Hepatocyte (in vitro differentiated cells): Measurements from ENCODE around the gene NPHP4. TPM values are rescaled to one million over a fixed set of nuclear protein-coding genes. Genes with fewer than 3 reads are reported as not detected.

Experiments
- DNase-seq: peaks from one replicate; pipeline ENCODE4 v3.0.0-alpha.2; 2016; ENCODE audit warnings: low spot score
- H2AFZ ChIP-seq: fragments of 200-600 bp; sonication (generic); 2 replicates; pipeline ENCODE4 v1.6.0; 2016; ENCODE audit warnings: antibody characterized with exemption, mild to moderate bottlenecking
- H3K27ac ChIP-seq: fragments of 200-600 bp; sonication (generic); 2 replicates; pipeline ENCODE4 v1.5.1; 2016; ENCODE audit warnings: mild to moderate bottlenecking
- H3K27me3 ChIP-seq: fragments of 200-600 bp; sonication (generic); 2 replicates; pipeline ENCODE4 v1.6.1; 2016
- H3K36me3 ChIP-seq: fragments of 200-600 bp; sonication (generic); replicated peaks from 2 replicates; pipeline ENCODE4 v1.5.1; 2016; ENCODE audit warnings: low read depth; ENCODE audit not compliant: insufficient read depth
- H3K4me1 ChIP-seq: fragments of 200-600 bp; sonication (generic); 2 replicates; pipeline ENCODE4 v1.5.1; 2016; ENCODE audit warnings: mild to moderate bottlenecking, moderate library complexity; ENCODE audit not compliant: insufficient read depth
- H3K4me2 ChIP-seq: fragments of 200-600 bp; sonication (generic); 2 replicates; pipeline ENCODE4 v1.6.0; 2016
- H3K4me3 ChIP-seq: fragments of 200-600 bp; sonication (generic); 2 replicates; pipeline ENCODE4 v1.5.1; 2016; ENCODE audit warnings: mild to moderate bottlenecking
- H3K79me2 ChIP-seq: fragments of 200-600 bp; sonication (generic); 2 replicates; pipeline ENCODE4 v1.6.0; 2017; ENCODE audit warnings: mild to moderate bottlenecking
- H3K9me2 ChIP-seq: fragments of 200-600 bp; sonication (generic); replicated peaks from 2 replicates; pipeline ENCODE4 v1.6.0; 2017; ENCODE audit warnings: mild to moderate bottlenecking; ENCODE audit not compliant: insufficient read depth
- H3K9me3 ChIP-seq: fragments of 200-600 bp; sonication (generic); 2 replicates; pipeline ENCODE4 v1.5.1; 2016; ENCODE audit warnings: low read depth, mild to moderate bottlenecking
- H4K20me1 ChIP-seq: fragments of 200-600 bp; sonication (generic); 2 replicates; pipeline ENCODE4 v1.6.0; 2016; ENCODE audit warnings: mild to moderate bottlenecking; ENCODE audit not compliant: insufficient read depth, poor library complexity, severe bottlenecking
- CTCF ChIP-seq: fragments of 200-600 bp; sonication (generic); IDR thresholded peaks from 2 replicates; pipeline ENCODE4 v1.5.1; 2016; ENCODE audit warnings: antibody characterized with exemption, mild to moderate bottlenecking; ENCODE audit not compliant: poor library complexity
- EZH2 ChIP-seq: fragments of 200-600 bp; sonication (generic); IDR thresholded peaks from 2 replicates; pipeline ENCODE4 v1.6.1; 2016; ENCODE audit warnings: antibody characterized with exemption, mild to moderate bottlenecking, borderline replicate concordance
- EZH2phosphoT487 ChIP-seq: fragments of 200-600 bp; sonication (generic); IDR thresholded peaks from one replicate; pipeline ENCODE4 v1.6.1; 2018; ENCODE audit warnings: antibody characterized with exemption, mild to moderate bottlenecking, low read depth, moderate library complexity; ENCODE audit not compliant: unreplicated experiment, severe bottlenecking
- WGBS: methylation state at CpG from one replicate; pipeline ENCODE4 v1.1.6; 2016; ENCODE audit warnings: low lambda C conversion rate; ENCODE audit errors: missing lambda C conversion rate; 5-methylcytosine and 5-hydroxymethylcytosine counted together
- polyA plus RNA-seq: library from polyadenylated mRNA; unstranded; fragments of >200 nt; fragmentation: Nextera tagmentation; extraction: Ambion mirVana; gene quantifications from 2 replicates; pipeline ENCODE4 v1.2.1, GENCODE V29; 2016
- total RNA-seq: library from RNA; depleted of rRNA; stranded (reverse); fragments of >200 nt; gene quantifications from 2 replicates; pipeline ENCODE4 v1.2.3, GENCODE V29; 2014

Gene NPHP4
- total and polyA plus RNA-seq, 2 experiments from 2014 or later = 5.6 to 6.0 TPM

GRCh38 chr1:5983361-5984103 is 8.7 kb downstream of the NPHP4 start:
- Histone ChIP-seq H3K4me1 (no peaks in the 10 kb centered on the region), H4K20me1 (no peaks in the 10 kb centered on the region), H3K4me3 (no peak overlapping the region), H3K27ac (no peak overlapping the region), H3K36me3 (no peaks in the 10 kb centered on the region), H3K79me2 (no peaks in the 10 kb centered on the region), H3K9me3 (no peaks in the 10 kb centered on the region), H3K9me2 (no peaks in the 10 kb centered on the region), H2AFZ (no peak overlapping the region), H3K27me3 (no peaks in the 10 kb centered on the region), H3K4me2 (no peak overlapping the region)
- WGBS = 88% methylated on average over 6 of the region's 6 CpGs
- DNase-seq = no peak
- no peak for TF ChIP-seq EZH2
- no peak for TF ChIP-seq EZH2phosphoT487
- TF ChIP-seq CTCF = no peak

GRCh38 chr1:5982868-5983267 is 9.4 kb downstream of the NPHP4 start:
- H3K4me3 ChIP-seq = no peak overlapping the region
- H3K27me3 ChIP-seq = no peaks in the 10 kb centered on the region
- TF ChIP-seq EZH2phosphoT487 = no peak
- no peak for TF ChIP-seq CTCF
- TF ChIP-seq EZH2 = no peak
- no peaks in the 10 kb centered on the region for H3K36me3 ChIP-seq
- H3K27ac ChIP-seq = no peak overlapping the region
- no peak overlapping the region for H3K4me2 ChIP-seq
- H3K9me3 ChIP-seq = no peaks in the 10 kb centered on the region
- no peaks in the 10 kb centered on the region for H3K4me1 ChIP-seq
- H2AFZ ChIP-seq = no peak overlapping the region
- no peaks in the 10 kb centered on the region for H4K20me1 ChIP-seq
- WGBS = 65% methylated on average over 5 of the region's 5 CpGs
- H3K79me2 ChIP-seq = no peaks in the 10 kb centered on the region
- DNase-seq = no peak
- no peaks in the 10 kb centered on the region for H3K9me2 ChIP-seq

- H3K27ac ChIP-seq = no peak overlapping the region
- 95% methylated on average over 4 of the region's 4 CpGs for WGBS
- H3K79me2 ChIP-seq = no peaks in the 10 kb centered on the region
- H2AFZ ChIP-seq = no peak overlapping the region
- H3K9me2 ChIP-seq = no peaks in the 10 kb centered on the region
- no peak for DNase-seq
- H3K9me3 ChIP-seq = no peaks in the 10 kb centered on the region
- no peak overlapping the region for H3K4me2 ChIP-seq
- H3K4me1 ChIP-seq = no peaks in the 10 kb centered on the region
- no peak overlapping the region for H3K4me3 ChIP-seq
- H3K36me3 ChIP-seq = no peaks in the 10 kb centered on the region
- no peaks in the 10 kb centered on the region for H4K20me1 ChIP-seq
- TF ChIP-seq CTCF = no peak
- no peak for TF ChIP-seq EZH2phosphoT487
- TF ChIP-seq EZH2 = no peak
- H3K27me3 ChIP-seq = no peaks in the 10 kb centered on the region
Measured at GRCh38 chr1:5982276-5982675, 9.9 kb downstream of the NPHP4 start.
